Measurements from ENCODE around the gene ZDHHC22.
A peak's percentile ranks its signal among the peaks of the same experiment; 100 is the strongest.
"Not testable (repeated sequence)": the region's sequence is repeated elsewhere in the genome, so short reads cannot be mapped to it uniquely, and the experiment has no call there.

The ZDHHC22 gene

GRCh38 chr14:77141214-77142004, at the start of gene ZDHHC22:
Gene ZDHHC22 (minus strand): TSS chr14:77141791. CDS start chr14:77139738, 2,053 bp downstream.
- peak in 2 of 3 donors; percentile 12 to 56 for DNase-seq

DNA sequence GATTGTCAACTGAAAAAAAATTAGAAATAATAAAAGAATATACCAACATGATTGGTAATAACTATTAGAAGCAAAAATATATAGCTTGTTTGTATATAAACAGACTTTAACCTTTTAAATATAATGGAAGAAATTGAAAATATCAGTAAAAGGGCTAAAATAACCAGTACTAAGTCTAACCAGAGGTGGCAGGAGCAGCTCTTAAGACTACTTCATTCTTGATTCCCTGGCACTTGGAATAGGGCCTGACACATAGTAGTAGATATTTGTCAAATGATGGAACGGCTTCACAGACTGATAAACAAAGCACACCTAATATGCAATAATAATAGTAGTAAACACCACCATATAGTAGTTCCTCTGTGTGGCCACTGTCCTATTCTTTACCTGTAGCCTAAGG, 49.4 kb upstream of the ZDHHC22 start:
- no peak for DNase-seq

DNA sequence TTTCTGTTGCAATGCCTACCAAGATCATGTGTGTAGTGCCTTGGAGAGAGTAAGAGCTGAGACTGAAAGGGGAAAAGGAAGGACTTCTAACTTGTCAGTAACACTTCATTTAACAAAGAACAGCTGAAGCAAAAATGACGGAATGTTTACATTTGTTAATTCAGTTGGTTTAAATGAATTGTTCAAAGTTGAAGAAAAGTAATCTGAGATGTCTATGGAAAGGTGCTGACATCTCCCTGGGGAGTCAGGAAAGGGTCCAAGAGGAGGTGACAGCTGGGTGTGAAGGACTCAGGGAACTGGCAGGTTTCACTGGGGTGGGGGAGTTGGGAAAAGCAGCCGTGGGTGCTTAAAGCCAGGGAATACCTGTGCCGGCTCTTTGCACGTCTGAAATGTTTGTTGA, 47.9 kb upstream of the ZDHHC22 start:
- no peak for DNase-seq

GRCh38 chr14:77187649-77188012, 46.0 kb upstream of the ZDHHC22 start:
- no peak for DNase-seq

DNA sequence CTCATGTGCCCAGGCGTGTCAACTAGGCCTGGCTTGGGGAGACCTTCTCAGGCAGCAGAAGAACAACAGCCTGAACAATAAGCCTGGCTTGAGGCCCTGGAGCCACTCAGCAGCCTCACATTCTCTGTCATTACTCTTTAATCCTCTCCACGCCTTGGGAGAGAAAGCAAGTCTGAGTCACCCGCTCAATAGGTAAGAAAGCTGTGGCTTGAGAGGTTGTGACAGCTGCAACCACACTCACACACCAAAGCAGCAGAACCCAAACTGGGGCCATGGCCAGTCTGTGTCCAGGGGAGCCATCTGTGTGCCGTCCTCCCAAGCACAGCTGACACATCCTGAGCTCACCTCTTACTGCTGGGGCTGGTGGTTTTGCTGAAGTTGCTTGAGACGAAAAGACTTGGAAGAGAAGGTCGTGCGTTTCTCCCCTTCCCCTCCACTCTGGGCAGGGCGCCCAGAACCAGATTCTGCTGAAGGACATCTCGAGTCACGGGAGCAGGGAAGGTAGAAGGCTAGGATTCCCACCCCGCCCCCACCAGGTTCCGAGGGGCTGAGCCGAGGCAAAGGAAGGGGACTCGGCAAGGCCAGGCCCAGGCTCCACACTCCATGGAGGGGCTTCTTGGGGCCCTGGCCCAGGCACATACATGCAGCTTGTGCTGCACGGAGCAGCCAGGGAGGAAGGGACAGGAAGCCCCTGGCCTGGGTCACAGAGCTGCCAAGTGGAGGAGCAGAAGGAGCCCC, 45.5 kb upstream of the ZDHHC22 start:
- no peak for DNase-seq

DNA sequence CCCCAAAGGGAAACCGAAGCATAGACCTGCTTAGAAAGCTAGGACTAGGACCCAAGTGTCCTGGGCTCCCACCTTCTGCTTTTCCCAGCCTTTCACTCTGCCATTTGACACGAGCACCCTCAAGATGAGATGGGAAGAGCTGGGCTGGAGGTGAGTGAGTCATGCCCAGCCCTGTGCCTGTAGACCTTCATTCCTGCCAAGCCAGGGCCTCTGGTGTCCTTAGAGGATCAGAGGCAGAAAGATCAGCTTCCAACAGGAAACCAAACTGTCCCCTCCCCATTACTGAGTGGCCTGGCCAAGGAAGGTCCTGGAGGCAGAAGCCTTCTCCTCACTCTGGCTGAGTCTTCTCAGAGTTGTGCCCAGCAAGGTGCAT, 43.5 kb upstream of the ZDHHC22 start:
- DNase-seq: no peak

- DNase-seq: peak; percentile 18 to 27 (median 24)
These were observed 43.0 kb upstream of the ZDHHC22 start for GRCh38 chr14:77184396-77185092.

- no peak for DNase-seq
These were observed 42.3 kb upstream of the ZDHHC22 start for GRCh38 chr14:77183896-77184295.

- DNase-seq: peak in 2 of 3 donors; percentile 7 to 24
These were observed 40.2 kb upstream of the ZDHHC22 start, which contains the start of gene TMEM63C for GRCh38 chr14:77181603-77182437. Gene TMEM63C (plus strand): TSS chr14:77181798. CDS start chr14:77218814, 37,016 bp downstream.

DNA sequence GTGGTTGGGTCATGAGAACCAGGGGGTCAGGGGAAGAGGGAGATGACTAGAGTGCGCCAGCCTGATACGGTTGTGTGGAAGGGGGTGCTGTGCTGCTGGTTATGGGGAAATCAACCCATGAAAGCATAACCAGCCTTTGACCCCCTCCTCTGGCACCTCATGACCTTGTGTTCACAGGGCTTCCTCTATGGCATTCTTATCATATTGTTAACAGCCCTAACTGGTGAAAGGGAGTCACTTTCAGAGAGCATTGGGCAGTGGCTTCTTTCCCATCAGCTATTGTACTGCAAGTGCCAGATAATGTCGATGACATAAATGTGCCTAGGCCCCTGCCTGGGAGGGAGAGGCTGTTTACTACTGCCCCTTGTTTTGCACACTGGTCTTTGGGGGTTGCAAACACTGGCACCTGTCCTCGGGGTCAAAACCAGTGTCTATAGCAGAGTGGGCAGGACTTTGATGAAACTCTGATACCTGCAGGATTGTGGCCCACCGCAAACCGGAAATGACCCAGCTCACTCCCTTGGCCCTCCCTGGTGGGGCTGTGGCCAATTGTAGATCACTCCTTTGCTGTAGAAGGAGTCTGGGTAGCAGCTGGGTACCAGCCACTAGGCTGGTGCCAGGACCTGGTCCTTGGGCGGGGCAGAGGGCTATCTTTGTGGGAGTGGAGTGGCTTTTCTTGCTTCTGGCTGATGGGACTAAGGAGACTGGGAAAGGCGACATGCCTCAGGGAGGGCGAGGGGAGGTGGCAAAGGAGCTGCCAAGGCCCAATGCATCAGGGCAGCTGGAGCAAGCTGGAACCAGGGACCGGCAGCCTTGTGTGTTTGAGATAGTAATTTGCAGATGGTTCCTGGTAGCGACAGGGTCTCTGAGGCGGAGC, 39.4 kb upstream of the ZDHHC22 start:
- no peak for DNase-seq

DNA sequence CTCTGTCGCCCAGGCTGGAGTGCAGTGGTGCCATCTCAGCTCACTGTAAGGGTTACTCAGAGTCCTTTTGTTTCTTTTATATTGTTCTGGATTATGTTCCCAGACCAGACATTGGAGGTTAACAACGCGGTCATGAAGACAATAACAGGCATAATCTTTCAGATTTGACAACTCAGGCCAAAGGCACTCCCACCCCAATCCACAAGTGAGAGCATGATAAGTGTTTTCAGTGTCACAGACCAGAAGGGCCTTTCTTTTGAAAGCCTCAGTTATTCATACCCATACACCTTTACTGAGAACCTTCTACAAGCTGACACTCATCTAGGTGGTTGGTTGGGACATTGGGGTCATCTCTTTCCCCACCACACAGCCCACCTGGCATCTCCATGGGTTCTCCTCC, 37.1 kb upstream of the ZDHHC22 start:
- DNase-seq: no peak

DNA sequence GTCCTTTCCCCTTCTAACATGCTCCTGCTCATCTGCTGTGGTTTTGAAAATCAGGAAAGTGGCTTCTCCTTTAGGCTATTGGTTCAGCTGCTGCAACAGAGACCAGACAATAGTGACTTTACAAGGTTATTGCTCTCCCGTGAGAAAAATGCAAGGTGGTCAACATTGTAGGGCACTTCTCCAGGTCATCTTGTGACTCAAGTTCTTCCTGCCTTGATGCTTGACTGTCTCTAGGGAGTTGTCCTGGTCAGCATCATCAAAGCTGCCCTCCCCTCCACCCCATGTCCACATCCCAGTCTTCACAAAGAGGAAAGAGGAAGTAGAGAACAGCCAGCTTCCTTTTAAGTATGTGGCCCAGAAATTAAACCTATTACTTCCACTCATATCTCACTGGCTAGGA, 36.1 kb upstream of the ZDHHC22 start:
- DNase-seq: peak in 2 of 3 donors; percentile 41 to 45

GRCh38 chr14:77175843-77176242, 34.3 kb upstream of the ZDHHC22 start:
- no peak for DNase-seq

DNA sequence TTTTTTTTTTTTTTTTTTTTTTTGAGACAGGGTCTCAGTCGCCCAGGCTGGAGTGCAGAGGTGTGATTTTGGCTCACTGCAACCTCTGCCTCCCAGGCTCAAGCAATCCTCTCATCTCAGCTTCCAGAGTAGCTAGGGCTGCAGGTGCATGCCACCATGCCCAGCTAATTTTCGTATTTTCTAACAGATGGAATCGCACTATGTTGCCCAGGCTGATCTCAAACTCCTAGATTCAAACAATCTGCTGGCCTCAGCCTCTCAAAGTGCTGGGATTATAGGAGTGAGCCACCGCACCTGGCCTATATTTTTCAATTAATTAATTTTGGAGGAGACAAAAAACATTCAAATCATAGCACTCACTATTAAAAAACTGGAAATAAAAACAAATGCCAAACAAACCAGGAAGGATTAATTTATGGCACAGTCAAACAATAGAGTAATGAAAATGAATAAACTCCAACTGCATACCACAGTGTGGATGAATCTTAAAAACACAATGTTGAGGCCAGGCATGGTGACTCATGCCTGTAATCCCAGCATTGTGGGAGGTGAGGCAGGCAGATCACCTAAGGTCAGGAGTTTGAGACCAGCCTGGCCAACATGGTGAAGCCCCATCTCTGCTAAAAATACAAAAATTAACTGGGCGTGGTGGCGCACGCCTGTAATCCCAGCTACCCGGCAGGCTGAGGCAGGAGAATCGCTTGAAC, 32.5 kb upstream of the ZDHHC22 start:
- DNase-seq: not testable (repeated sequence)

DNA sequence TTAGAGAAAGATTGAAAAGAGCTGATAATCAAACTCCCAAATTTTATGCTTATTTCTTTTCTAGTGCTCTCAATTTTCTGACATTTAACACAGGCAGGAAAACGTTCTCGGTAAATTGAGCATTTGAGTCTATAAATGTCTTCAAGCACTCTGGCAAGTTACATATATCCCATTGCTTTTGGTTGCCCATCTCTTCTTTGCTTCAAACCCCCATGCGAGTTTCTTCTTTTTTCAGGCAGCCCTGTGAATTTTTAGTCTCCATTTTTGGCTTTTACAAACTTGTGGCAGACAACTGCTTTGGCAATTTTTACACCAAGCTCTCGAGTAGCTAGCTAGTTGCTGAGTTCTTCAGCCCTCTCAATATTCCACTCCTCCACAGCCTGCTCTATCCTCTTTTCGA, 31.3 kb upstream of the ZDHHC22 start:
- DNase-seq: no peak

DNA sequence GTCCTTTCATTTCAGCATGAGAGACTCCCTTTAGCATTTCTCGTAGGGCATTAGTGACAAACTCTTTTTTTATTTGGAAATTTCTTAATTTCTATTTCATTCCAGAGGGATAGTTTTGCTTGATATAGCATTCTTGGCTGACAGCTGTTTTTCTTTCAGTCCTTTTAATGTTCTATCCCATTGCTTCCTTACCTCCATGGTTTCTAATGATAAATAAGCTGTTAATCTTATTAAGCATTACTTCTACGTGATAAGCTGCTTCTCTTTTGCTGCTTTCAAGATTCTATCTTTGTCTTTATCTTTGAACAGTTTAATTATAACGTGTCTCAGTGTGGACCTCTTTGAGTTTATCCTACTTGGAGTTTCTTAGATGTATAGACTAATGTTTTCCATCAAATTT, 28.5 kb upstream of the ZDHHC22 start:
- DNase-seq: no peak

- no peak for DNase-seq
These were observed 19.4 kb upstream of the ZDHHC22 start for GRCh38 chr14:77161011-77161410.

GRCh38 chr14:77158882-77159255, 17.3 kb upstream of the ZDHHC22 start:
- no peak for DNase-seq

GRCh38 chr14:77158175-77158881, 16.7 kb upstream of the ZDHHC22 start:
- DNase-seq: peak in 2 of 3 donors; percentile 18 to 22

DNA sequence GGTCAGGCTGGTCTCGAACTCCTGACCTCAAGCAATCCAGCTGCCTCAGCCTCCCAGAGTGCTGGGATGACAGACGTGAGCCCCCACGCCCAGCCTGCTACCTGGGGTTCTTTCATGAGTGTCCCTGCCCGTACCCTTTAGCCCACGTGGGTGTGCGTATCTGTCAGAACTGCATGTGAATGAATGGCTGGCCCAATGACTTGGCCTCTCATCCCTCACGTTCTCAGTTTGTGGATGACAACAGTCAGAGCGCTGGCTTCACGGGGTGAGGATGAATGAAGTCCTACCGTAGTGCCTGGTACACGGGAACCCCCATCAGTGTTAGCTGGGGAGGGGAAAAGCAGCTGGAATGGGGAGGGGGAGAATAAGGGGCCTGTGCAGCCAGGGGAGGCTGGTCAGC, 16.1 kb upstream of the ZDHHC22 start:
- no peak for DNase-seq
